B cell (primary cell): Measurements from ENCODE around the gene TPBG. TPM values are rescaled to one million over a fixed set of nuclear protein-coding genes. Genes with fewer than 3 reads are reported as not detected.

ENCODE experiments used
- ATAC-seq: fragments of 200-7000 bp; cut with Tn5 transposase; one replicate; pipeline ENCODE4 v1.10.0; 2021; ENCODE audit warnings: low read depth, mild to moderate bottlenecking, moderate number of reproducible peaks, moderate library complexity
- CTCF ChIA-PET: fragments of 350-600 bp; sonication (Branson Sonifier 250); formaldehyde crosslinking; loops from one replicate; lab custom pipeline; 2021; ENCODE audit warnings: antibody characterized with exemption, inconsistent platforms; lab: Charles Lee
- POLR2A ChIA-PET: fragments of 350-600 bp; sonication (Branson Sonifier 250); formaldehyde crosslinking; loops from one replicate; lab custom pipeline; 2021; ENCODE audit warnings: antibody characterized with exemption; lab: Charles Lee
- DNase-seq: peaks from one replicate; pipeline ENCODE4 v3.0.0; 2013
- H2AFZ ChIP-seq: 2 replicates; pipeline ENCODE4 v1.6.1; 2012; ENCODE audit warnings: mild to moderate bottlenecking, low read depth, low read length; ENCODE audit not compliant: insufficient read depth, poor library complexity, severe bottlenecking
- H3K27ac ChIP-seq, 2 donors: 1 replicate in 1 of 2; 2 replicates in 1 of 2; pipeline ENCODE4 v1.5.1; 2012 to 2013; ENCODE audit warnings: low read length in 2 of 2, mild to moderate bottlenecking in 2 of 2, moderate library complexity in 1 of 2
- H3K27me3 ChIP-seq, 4 experiments: fragments of 200-600 bp in 1 of 4; sonication (generic) in 1 of 4; replicated peaks in 1 of 4; 1 replicate in 2 of 4; 2 replicates in 2 of 4; pipeline versions ENCODE4 v1.6.1 to v1.7.0; 2013 to 2016; ENCODE audit warnings: low read length in 3 of 4, mild to moderate bottlenecking in 2 of 4, mixed read lengths in 1 of 4, moderate library complexity in 1 of 4; ENCODE audit not compliant: insufficient read depth in 4 of 4, control insufficient read depth in 3 of 4; ENCODE audit errors: control extremely low read depth in 1 of 4
- H3K36me3 ChIP-seq, 2 experiments: replicated peaks in 1 of 2; 1 replicate in 1 of 2; 2 replicates in 1 of 2; pipeline versions ENCODE4 v1.6.1 to v1.7.1; 2013; ENCODE audit warnings: low read length in 1 of 2; ENCODE audit not compliant: insufficient read depth in 2 of 2, control insufficient read depth in 1 of 2; ENCODE audit errors: control extremely low read depth in 1 of 2, extremely low read depth in 1 of 2
- H3K4me1 ChIP-seq, 2 donors: fragments of 200-600 bp in 1 of 2; sonication (generic) in 1 of 2; 1 replicate in 1 of 2; 2 replicates in 1 of 2; pipeline versions ENCODE4 v1.5.1 to v1.6.1; 2013 to 2017; ENCODE audit warnings: low read length in 2 of 2; ENCODE audit not compliant: control insufficient read depth in 2 of 2, insufficient read depth in 2 of 2
- H3K4me2 ChIP-seq: replicated peaks from 2 replicates; pipeline ENCODE3; 2012; ENCODE audit warnings: mild to moderate bottlenecking, low read depth, low read length; ENCODE audit not compliant: poor library complexity, severe bottlenecking
- H3K4me3 ChIP-seq, 5 experiments: fragments of 200-600 bp in 1 of 5; sonication (generic) in 1 of 5; 1 replicate in 3 of 5; 2 replicates in 2 of 5; pipeline versions ENCODE4 v1.5.1 to v1.7.0; 2011 to 2016; ENCODE audit warnings: low read length in 4 of 5, mild to moderate bottlenecking in 4 of 5, low read depth in 2 of 5, control low read depth in 1 of 5, moderate library complexity in 1 of 5; ENCODE audit not compliant: insufficient read depth in 1 of 5; ENCODE audit errors: control extremely low read depth in 1 of 5, extremely low read depth in 1 of 5
- H3K79me2 ChIP-seq: fragments of 200-600 bp; sonication (generic); one replicate; pipeline ENCODE4 v1.6.0; 2016; ENCODE audit warnings: low read length; ENCODE audit not compliant: control insufficient read depth, insufficient read depth
- H3K9ac ChIP-seq: fragments of 200-600 bp; sonication (generic); 2 replicates; pipeline ENCODE4 v1.6.1; 2017; ENCODE audit warnings: mild to moderate bottlenecking, low read length, moderate library complexity
- H3K9me3 ChIP-seq, 3 donors: one replicate each; pipeline versions ENCODE4 v1.6.1 to v1.7.1; 2013; ENCODE audit warnings: low read length in 2 of 3; ENCODE audit not compliant: control insufficient read depth in 2 of 3, insufficient read depth in 1 of 3; ENCODE audit errors: control extremely low read depth in 1 of 3
- H4K20me1 ChIP-seq: 2 replicates; pipeline ENCODE4 v1.6.0; 2012; ENCODE audit warnings: mild to moderate bottlenecking, low read length; ENCODE audit not compliant: insufficient read depth, control insufficient read depth, poor library complexity, severe bottlenecking
- H3K27ac Mint-ChIP-seq: one replicate; pipeline ENCODE4 v1.8.0; 2021; ENCODE audit warnings: mixed read lengths
- H3K27me3 Mint-ChIP-seq: one replicate; pipeline ENCODE4 v1.8.0; 2021; ENCODE audit warnings: mixed read lengths
- H3K4me1 Mint-ChIP-seq: one replicate; pipeline ENCODE4 v1.8.0; 2021; ENCODE audit warnings: mixed read lengths
- H3K4me3 Mint-ChIP-seq: one replicate; pipeline ENCODE4 v1.8.0; 2021; ENCODE audit warnings: mixed read lengths
- H3K9me3 Mint-ChIP-seq: one replicate; pipeline ENCODE4 v1.8.0; 2022; ENCODE audit warnings: mixed read lengths; ENCODE audit not compliant: insufficient read depth
- CTCF ChIP-seq: fragments of 200-600 bp; IDR thresholded peaks from one replicate; pipeline ENCODE4 v1.8.0; 2022; ENCODE audit warnings: antibody characterized with exemption, mild to moderate bottlenecking
- EZH2 ChIP-seq: IDR thresholded peaks from 2 replicates; pipeline ENCODE4 v1.6.1; 2012; ENCODE audit warnings: borderline replicate concordance, low read depth, mild to moderate bottlenecking, moderate library complexity, low read length; ENCODE audit not compliant: insufficient read depth, poor library complexity, severe bottlenecking
- WGBS: methylation state at CpG from one replicate; pipeline ENCODE4 v1.1.5; 2013; ENCODE audit warnings: missing lambda C conversion rate; ENCODE audit not compliant: insufficient coverage; 5-methylcytosine and 5-hydroxymethylcytosine counted together
- intact Hi-C: fragments of 100-400 bp; cut with micrococcal nuclease; formaldehyde crosslinking; loops from one replicate; pipeline ENCODE4 v1.10.0; 2022
- polyA plus RNA-seq: library from polyadenylated mRNA; depleted of rRNA; stranded (reverse); fragments of >200 nt; gene quantifications from 2 replicates; pipeline ENCODE4 v1.2.3, GENCODE V29; 2012
- total RNA-seq, 2 donors: library from RNA; stranded (reverse); fragments of 120-200 nt in 1 of 2; gene quantifications; 1 replicate in 1 of 2; 2 replicates in 1 of 2; pipeline versions ENCODE4 v1.2.3 to v1.2.4, GENCODE V29; 2013 to 2022

Gene TPBG
- total and polyA plus RNA-seq, 2 donors (not counting 1 experiment from before 2014, with no cell fraction given) = 0.03 TPM; not detected in 1

GRCh38 chr6:82337688-82338257 is 25.8 kb upstream of the TPBG start:
- intact Hi-C loops = no loop called here
- Histone ChIP-seq H2AFZ (no peak overlapping the region), H3K36me3 (no peaks in the 10 kb centered on the region), H3K27ac (no peak overlapping the region), H3K4me2 (no peak overlapping the region), H3K4me3 (no peak overlapping the region), H3K79me2 (no peaks in the 10 kb centered on the region), H3K4me1 (no peaks in the 10 kb centered on the region), H3K9me3 (peaks cover 0 to 8% (median 2%) of the 10 kb centered on the region in 3 donors), H3K27me3 (no peaks in the 10 kb centered on the region), H3K9ac (no peak overlapping the region), H4K20me1 (no peaks in the 10 kb centered on the region)
- ATAC-seq (no peak), DNase-seq (no peak)
- Mint-ChIP-seq H3K9me3 (peaks cover 9% of the 10 kb centered on the region), H3K4me1 (no peaks in the 10 kb centered on the region), H3K4me3 (no peak overlapping the region), H3K27ac (no peak overlapping the region), H3K27me3 (peaks cover 4% of the 10 kb centered on the region)
- 95% methylated on average over 4 of the region's 4 CpGs for WGBS
- CTCF ChIA-PET = no interaction called here
- POLR2A ChIA-PET = no interaction called here
- TF ChIP-seq CTCF = no peak
- no peak for TF ChIP-seq EZH2

DNA sequence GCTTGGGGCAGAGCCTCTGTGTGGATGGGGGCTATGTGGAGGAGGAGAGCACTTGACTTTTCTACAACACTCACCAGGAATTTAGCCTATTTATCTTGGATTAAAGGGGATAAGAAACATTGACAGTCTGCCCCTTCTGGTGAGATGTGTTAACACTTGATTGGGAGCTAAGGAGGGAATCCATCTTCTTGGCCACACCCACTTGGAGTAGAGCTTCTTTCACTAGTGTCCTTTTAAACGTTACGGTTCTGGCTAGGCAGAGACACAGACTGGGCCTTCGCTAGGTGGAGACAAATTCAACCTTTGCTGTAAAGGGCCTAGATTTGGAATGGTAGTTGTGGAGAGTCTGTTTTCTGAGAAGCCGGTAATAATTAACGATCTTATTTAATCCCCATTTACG is 15.5 kb upstream of the TPBG start:
- no peaks in the 10 kb centered on the region for H3K79me2 ChIP-seq
- no peak overlapping the region for H3K9ac ChIP-seq
- no peak overlapping the region for H3K4me3 ChIP-seq
- TF ChIP-seq EZH2 (no peak), CTCF (no peak)
- no peaks in the 10 kb centered on the region for H3K36me3 ChIP-seq
- ATAC-seq = no peak
- no peaks in the 10 kb centered on the region for H3K4me1 ChIP-seq
- H3K27ac Mint-ChIP-seq = no peak overlapping the region
- no peak overlapping the region for H3K4me2 ChIP-seq
- WGBS = 92% methylated on average over 3 of the region's 6 CpGs
- no peaks in the 10 kb centered on the region for H3K9me3 ChIP-seq
- CTCF ChIA-PET = no interaction called here
- H3K4me1 Mint-ChIP-seq = no peaks in the 10 kb centered on the region
- no peak overlapping the region for H3K4me3 Mint-ChIP-seq
- H3K27me3 Mint-ChIP-seq = no peaks in the 10 kb centered on the region
- H2AFZ ChIP-seq = no peak overlapping the region
- intact Hi-C loops = no loop called here
- H3K27me3 ChIP-seq = no peaks in the 10 kb centered on the region
- H3K27ac ChIP-seq = no peak overlapping the region
- POLR2A ChIA-PET = no interaction called here
- no peak for DNase-seq
- H3K9me3 Mint-ChIP-seq = peaks cover 3% of the 10 kb centered on the region
- no peaks in the 10 kb centered on the region for H4K20me1 ChIP-seq
